ENCODE data around the gene SRSF5. TPM values are rescaled to one million over a fixed set of nuclear protein-coding genes. Genes with fewer than 3 reads are reported as not detected.

SRSF5 gene
- total and polyA plus RNA-seq, 2 of the 13 experiments (the other 11 are each of a cell fraction or from before 2014, with no cell fraction given) = 189 to 277 TPM

- TF ChIP-seq TFE3 (CRISPR knock-in tag; IDR thresholded peaks at IDR 0.05) (no peak; the same call in 1 of the 2 replicates), NFRKB (IDR thresholded peaks at IDR 0.05) (no peak), ISL2 (CRISPR knock-in tag; IDR thresholded peaks at IDR 0.05) (peak; percentile 79), ZNF354B (CRISPR knock-in tag; IDR thresholded peaks at IDR 0.05) (no peak), GATAD2A (CRISPR knock-in tag; IDR thresholded peaks at IDR 0.05) (peak; percentile 98), MAF1 (CRISPR knock-in tag; IDR thresholded peaks at IDR 0.05; ENCODE audit: borderline replicate concordance) (no peak), ARHGAP35 (CRISPR knock-in tag; IDR thresholded peaks at IDR 0.05; ENCODE audit: borderline replicate concordance) (no peak), E2F1 (CRISPR knock-in tag; IDR thresholded peaks at IDR 0.05) (no peak), ZKSCAN1 (IDR thresholded peaks at IDR 0.05; ENCODE audit: low read length) (no peak), ZBTB40 (IDR thresholded peaks at IDR 0.05) (no peak), ZBTB40 (CRISPR knock-in tag; IDR thresholded peaks at IDR 0.05) (peak; percentile 70; the same call in 1 of the 2 replicates), SNRNP70 (IDR thresholded peaks at IDR 0.05; ENCODE audit: low read depth, low read length) (no peak), RXRA (CRISPR knock-in tag; IDR thresholded peaks at IDR 0.05) (peak; percentile 80; the same call in 1 of the 2 replicates), ZFP62 (CRISPR knock-in tag; IDR thresholded peaks at IDR 0.05) (no peak), KLF11 (CRISPR knock-in tag; IDR thresholded peaks at IDR 0.05) (0 out of 2 replicates have a peak, but pooled peaks have one; percentile 29)
Measured at GRCh38 chr14:69808919-69809808, 42.2 kb downstream of the SRSF5 start (continued).

Data from HepG2 (cell line).